GM18951 (cell line): ENCODE results near the gene C20orf141.
"Not testable (repeated sequence)": the region's sequence is repeated elsewhere in the genome, so short reads cannot be mapped to it uniquely, and the experiment has no call there.

Experiments
- POLR2A ChIP-seq: IDR thresholded peaks from 4 replicates; pipeline ENCODE4 v1.6.1; 2011; ENCODE audit warnings: mild to moderate bottlenecking; ENCODE audit not compliant: insufficient read length, insufficient read depth; ENCODE audit errors: extremely low read depth
- in situ Hi-C: fragments of 300-500 bp; cut with MboI; formaldehyde crosslinking; loops from one replicate; pipeline ENCODE4 v1.12.0; 2022; ENCODE audit warnings: low sequenced_read_pairs, mixed read lengths, inconsistent platforms; ENCODE audit not compliant: unreplicated experiment

The C20orf141 gene

DNA sequence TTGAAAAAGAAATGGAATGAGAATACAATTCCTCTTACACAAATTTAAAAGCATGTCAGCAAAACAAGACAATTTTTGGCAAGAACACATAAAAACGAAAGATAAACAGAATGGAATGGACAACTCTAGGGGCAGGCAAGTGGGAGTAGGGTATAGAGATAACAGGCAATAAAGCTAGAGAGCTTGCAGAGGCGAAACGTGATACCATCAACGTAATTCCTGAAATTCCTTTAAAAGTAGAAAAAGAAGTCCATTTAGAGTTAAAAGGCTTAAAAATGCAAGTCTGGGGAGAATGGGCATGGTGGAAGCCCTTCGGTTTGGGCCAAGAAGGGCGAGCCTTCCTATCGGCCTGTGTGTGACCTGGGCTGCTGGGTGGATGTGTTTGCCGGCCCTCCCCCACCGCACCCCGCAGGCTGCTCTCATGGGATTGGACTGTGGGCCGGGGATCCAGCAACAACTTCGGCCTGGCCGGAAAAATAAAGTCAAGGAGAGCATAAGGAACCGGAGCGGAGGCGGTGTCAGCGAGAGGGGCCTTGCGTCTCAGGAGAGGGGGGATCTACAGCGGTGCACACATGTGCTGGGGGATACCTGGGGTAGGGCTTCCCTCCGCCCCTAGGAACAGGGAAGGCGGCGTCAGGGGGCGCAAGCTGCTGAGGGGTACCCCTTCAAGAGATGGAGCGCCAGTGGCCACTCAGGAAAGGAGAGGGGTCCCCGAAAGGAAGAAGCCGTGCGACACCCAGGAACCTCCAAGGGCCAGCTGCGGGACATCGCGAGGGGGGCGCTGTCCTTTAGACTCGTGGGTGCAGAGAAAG is 5.5 kb downstream of the C20orf141 start:
- in situ Hi-C loops, result no loop called here

DNA sequence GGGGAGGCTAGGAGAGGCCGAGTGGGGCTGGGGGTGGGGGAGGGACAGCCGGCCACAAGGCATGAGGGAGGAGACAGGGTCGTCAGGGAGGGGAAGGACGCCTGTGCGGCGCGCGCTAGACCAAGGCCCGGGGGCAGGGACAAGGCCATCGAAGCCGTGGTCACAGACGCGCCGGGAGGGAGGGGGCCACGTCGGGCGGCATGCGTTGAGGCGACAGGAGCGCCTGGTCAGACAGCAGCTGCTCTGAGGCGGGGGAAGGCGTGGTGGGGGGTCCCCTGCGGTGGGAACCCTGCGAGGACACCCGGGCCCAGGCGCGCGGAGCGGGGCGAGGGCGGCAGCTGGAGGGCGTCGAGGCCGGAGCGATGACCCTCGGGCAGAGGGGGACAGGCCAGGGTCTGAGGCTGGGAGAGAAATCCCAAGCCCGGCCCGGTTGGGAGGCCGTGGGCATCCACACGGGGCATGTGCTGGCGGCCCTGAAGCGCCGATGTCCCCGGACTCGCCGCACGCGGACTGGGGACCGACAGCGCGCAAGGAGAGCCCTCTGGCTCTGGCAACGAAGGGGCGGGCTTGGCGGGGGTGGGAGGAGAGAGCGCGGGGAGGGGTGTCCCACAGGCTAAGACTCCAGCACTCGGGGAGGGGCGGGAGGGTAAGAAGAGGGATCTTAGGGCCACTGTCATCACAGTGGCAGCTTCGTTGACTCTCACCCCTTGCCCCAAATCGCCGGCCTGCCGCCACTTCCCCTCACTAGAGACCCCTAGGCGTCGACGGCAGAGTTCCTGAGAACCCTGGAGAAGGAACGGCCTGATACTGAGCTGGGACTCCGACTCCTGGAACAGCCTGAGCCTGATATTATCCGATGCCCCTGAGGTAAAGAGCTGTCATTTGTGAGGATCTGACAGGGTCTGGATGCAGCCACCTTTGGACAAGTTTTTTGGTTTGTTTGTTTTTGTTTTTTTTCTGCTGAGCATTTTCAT is 6.4 kb downstream of the C20orf141 start:
- no peak for TF ChIP-seq POLR2A
- in situ Hi-C loops, result no loop called here

More for the DNA sequence above, 5.5 kb downstream of the C20orf141 start:
- TF ChIP-seq POLR2A, result no peak

DNA sequence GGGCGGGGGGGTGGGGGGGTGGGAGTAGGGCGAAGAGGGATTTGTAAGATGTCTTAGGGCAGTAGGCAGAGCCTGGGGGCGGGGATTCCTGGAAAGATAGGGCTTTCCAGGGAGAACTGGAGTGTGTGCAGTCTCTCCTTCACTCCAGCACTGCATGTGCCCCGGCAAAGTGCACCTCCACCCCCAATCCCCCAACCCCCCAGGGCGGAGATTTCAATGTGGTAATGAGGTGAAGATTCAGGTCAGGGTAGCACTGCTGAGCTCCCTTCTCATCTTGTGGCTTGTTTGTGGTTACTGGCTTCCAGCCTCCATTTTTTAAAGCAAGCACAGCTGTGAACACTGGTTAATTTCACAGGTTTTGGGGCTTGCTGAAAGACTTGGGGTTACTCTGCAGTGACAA is 7.3 kb downstream of the C20orf141 start:
- TF ChIP-seq POLR2A, result no peak
- in situ Hi-C loops, result no loop called here

DNA sequence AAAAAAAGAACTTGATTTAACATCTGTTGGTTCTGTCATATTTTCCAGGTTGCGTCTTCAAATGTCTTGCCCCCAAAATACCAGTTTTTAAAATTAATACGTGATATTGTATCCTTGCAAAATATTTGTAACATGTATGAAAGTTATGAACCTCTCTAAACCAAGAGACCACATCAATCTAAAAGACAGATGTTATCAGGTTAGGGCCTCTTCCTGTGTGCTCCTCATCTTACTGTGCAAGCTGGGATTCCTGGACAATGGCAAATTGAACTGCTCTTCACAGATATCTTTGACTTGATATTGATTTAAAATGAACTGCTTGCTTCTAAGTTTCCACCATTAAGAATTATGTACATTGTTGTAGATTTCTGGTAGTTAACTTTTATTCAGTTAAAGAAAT is 11.0 kb downstream of the C20orf141 start:
- no peak for TF ChIP-seq POLR2A
- in situ Hi-C loops, result no loop called here

DNA sequence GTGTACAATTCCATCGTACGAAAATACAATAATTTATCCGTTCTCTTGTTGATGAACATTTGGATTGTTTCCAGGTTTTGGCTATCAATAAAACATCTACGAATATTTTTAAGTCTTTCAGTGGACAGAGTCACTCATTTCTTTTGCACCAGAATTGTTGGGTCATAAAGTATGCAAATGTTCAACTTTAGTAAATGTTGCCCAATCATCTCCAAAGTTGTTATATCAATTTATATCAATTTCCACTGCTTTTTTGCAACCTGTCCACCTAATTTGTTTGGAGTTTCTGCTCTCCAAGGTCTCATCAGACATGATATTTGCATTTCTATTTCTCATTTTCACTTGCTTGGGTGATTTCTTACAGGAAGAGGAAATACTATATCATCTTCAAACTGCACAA is 11.9 kb downstream of the C20orf141 start:
- no peak for TF ChIP-seq POLR2A
- in situ Hi-C loops, result no loop called here

DNA sequence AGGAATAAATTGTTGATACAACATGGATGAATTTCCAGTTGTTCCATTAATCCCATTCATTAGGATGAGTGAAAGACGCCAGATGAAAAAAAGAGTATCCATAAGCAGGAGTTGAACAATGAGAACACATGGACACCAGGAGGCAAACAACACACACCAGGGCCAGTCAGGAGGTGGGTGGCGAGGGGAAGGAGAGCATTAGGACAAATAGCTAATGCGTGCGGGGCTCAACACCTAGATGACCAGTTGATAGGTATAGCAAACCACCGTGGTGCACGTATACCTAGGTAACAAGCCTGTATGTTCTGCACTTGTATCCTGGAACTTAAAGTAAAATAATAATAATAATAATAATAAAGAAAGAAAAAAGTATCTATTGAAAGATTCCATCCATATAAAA is 14.6 kb downstream of the C20orf141 start:
- TF ChIP-seq POLR2A, result no peak
- in situ Hi-C loops, result no loop called here

DNA sequence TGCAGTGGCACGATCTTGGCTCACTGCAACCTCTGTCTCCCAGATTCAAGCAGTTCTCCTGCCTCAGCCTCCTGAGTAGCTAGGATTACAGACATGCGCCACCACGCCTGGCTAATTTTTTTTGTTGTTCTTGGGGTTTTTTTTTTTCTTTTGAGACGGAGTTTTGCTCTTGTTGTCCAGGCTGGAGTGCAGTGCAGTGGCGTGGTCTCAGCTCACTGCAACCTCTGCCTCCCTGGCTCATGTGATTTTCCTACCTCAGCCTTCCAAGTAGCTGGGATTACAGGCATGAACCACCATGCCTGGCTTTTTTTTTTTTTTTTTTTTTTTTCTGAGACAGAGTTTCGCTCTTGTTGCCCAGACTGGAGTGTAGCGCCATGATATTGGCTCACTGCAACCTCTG is 16.4 kb downstream of the C20orf141 start:
- in situ Hi-C loops, result not testable (repeated sequence)

DNA sequence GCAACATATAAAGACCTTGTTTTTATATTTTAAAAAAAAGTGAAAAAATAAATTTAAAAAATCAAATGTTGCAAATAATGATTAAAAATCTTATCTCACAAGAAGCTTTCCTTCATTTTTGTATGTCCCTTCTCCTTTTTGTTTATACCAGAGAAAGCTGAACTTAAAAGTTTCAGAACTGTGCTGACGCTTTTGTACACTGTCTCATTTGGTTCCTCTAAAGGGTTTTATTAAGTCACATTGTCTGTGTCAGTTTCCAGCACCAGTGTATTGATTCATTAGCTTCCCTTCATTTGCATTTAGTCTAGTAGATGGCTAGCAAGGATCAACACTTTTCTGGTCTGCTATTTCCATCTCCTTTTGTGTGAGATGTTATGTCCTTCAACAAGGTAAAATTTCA is 19.0 kb downstream of the C20orf141 start:
- in situ Hi-C loops, result no loop called here
- TF ChIP-seq POLR2A, result no peak

DNA sequence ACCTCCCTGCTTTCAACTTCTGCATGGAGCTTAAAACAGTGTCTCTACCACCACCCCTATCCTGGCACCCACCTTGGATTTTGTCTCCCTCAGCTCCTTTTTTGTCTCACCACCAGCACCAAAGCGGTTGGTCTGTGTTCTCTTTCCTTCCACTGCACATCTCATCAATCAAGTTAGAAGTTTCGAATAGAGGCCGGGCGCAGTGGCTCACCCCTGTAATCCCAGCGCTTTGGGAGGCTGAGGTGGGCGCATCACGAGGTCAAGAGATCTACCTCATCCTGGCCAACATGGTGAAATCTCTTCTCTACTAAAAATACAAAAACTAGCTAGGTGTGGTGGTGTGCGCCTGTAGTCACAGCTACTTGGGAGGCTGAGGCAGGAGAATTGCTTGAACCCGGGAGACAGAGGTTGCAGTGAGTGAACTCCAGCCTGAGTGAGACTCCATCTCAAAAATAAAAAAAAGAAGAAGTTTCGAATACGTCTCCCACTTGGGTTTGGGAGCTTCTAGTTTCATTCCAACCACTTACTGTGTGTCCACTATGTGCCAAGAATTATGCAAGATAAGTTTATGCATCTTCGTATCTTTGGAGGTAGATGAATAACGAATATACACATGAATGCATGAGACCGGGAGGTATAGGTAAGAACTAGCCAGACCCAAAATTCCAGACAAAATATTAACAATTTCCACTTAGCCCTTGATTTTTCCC is 19.8 kb downstream of the C20orf141 start:
- in situ Hi-C loops, result no loop called here
- no peak for TF ChIP-seq POLR2A

DNA sequence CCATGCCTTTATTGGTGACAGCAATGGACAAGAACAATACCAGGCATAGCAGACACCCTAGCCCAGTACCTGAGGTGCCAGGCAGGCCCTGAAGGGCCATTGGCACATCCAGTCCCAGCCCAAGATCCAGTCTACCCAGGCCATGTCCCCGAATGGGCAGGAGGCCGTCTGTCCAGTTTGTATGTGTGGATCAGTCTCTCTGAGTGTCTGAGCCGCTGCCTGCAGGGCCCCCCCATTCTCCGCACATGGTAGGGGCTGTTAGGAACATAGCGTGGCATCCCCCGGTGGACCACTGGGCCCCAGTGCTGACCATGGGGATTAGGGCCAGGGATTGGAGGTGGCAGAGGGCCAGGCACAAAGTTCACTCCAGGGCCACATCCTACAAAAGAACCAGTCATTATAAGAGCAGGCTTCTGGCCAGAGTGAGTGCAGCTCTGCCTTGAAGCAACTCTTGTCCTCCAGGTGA is 20.6 kb downstream of the C20orf141 start:
- TF ChIP-seq POLR2A, result no peak
- in situ Hi-C loops, result no loop called here

DNA sequence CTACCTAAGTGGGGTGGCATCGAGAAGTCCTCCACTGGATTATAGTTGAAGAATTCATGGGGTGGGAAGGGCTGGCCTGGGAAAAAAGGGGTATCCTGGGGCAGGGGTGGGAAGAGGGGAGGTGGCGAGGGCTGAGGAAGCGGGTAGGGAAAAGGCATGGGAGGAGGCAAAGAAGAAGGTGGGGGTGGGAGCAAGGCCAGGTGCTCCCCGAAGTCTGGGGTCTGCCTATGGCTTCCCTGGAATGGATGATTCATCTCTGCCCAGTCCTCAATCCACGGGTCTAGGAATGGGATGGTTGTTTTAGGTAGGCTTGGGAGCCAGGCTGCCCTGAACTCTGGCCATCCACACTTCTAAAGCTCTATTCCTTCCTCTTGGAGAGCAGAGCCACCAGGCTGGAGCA is 21.2 kb downstream of the C20orf141 start:
- TF ChIP-seq POLR2A, result no peak
- in situ Hi-C loops, result no loop called here

DNA sequence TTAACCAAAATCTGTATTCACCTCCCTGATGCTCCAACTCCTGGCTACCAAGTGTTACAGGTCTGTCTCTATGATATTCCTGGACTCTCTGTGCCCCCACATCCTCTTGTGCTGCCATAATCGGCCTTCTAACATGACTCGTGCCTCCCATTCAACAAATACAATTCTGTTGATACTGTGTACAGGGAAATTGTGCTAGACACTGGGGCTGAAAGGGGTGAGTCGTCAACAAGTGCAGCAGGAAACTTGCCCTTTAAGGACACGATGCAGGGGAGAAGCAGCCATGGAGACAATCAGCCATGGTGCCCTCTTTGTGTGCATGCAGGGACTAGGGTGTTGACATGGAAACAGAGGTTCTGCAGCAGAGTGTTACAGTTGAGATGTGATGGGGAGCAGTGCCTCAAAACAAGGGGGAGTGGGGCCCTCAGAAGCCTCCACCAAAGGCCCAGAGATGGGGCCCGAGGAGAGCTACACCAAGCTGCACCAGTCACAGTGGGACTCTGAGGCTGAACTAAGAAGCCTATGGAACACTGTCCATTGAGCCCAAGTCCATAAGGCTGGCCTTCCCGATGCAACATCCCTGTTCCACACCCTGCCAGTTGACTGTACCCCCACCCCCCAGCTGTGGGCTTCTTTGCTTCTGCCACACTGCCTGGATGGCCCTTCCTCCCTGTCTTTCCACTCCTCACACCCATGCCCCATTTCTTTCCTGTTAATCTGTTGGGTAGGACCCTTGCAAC is 22.6 kb downstream of the C20orf141 start:
- TF ChIP-seq POLR2A, result no peak
- in situ Hi-C loops, result no loop called here
